ENCODE data around the gene RALGAPA2.

DNA sequence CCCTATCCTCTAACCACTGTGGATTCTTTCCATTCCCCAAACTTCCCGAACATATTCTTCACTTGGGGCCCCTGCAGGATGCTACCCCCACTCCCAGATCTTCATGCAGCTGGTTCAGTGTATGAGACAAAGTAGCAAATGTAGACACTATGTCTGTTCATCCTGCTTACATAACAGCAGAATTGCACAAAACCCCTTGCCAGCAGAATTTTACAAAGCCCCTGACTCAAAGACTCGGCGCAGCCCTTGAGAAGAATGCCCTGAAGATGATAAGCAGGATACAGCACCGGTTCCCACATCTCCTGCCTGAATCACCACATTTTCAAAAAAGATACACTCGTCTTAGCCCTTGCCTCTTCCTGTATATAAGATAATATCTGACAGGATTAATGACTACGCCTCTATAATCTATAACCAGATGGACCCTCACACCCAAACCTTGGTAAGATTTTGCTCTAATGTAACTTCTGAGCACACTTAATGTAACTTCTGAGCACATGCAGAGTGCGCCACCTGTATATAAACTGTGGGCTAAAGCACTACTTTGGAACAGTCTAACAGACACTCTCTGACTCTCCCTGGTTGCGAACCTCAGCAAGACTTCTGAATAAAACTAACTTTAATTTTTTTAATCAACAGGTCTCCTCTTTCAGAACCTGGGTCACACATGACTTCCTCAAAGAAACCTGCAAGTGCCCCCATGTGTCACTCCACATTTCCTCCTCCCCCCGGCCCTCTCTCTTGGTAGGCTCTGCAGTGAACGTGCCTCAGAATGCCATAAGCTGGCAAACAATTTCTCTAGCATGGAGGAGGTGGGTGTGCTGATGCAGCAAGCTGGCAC, 28.7 kb downstream of the RALGAPA2 start:
- TF ChIP-seq EZH2 (IDR thresholded peaks at IDR 0.05; ENCODE audit: low read depth, unreplicated experiment): no peak
- TF ChIP-seq, protein P1, sequence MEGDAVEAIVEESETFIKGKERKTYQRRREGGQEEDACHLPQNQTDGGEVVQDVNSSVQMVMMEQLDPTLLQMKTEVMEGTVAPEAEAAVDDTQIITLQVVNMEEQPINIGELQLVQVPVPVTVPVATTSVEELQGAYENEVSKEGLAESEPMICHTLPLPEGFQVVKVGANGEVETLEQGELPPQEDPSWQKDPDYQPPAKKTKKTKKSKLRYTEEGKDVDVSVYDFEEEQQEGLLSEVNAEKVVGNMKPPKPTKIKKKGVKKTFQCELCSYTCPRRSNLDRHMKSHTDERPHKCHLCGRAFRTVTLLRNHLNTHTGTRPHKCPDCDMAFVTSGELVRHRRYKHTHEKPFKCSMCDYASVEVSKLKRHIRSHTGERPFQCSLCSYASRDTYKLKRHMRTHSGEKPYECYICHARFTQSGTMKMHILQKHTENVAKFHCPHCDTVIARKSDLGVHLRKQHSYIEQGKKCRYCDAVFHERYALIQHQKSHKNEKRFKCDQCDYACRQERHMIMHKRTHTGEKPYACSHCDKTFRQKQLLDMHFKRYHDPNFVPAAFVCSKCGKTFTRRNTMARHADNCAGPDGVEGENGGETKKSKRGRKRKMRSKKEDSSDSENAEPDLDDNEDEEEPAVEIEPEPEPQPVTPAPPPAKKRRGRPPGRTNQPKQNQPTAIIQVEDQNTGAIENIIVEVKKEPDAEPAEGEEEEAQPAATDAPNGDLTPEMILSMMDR (conservative IDR thresholded peaks at IDR 0.05; ENCODE audit: low read depth in 2 of 2): no peak
- no peak for TF ChIP-seq JUNB (IDR thresholded peaks at IDR 0.05; ENCODE audit: unreplicated experiment)
- TF ChIP-seq, protein P2, sequence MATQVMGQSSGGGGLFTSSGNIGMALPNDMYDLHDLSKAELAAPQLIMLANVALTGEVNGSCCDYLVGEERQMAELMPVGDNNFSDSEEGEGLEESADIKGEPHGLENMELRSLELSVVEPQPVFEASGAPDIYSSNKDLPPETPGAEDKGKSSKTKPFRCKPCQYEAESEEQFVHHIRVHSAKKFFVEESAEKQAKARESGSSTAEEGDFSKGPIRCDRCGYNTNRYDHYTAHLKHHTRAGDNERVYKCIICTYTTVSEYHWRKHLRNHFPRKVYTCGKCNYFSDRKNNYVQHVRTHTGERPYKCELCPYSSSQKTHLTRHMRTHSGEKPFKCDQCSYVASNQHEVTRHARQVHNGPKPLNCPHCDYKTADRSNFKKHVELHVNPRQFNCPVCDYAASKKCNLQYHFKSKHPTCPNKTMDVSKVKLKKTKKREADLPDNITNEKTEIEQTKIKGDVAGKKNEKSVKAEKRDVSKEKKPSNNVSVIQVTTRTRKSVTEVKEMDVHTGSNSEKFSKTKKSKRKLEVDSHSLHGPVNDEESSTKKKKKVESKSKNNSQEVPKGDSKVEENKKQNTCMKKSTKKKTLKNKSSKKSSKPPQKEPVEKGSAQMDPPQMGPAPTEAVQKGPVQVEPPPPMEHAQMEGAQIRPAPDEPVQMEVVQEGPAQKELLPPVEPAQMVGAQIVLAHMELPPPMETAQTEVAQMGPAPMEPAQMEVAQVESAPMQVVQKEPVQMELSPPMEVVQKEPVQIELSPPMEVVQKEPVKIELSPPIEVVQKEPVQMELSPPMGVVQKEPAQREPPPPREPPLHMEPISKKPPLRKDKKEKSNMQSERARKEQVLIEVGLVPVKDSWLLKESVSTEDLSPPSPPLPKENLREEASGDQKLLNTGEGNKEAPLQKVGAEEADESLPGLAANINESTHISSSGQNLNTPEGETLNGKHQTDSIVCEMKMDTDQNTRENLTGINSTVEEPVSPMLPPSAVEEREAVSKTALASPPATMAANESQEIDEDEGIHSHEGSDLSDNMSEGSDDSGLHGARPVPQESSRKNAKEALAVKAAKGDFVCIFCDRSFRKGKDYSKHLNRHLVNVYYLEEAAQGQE (IDR thresholded peaks at IDR 0.05; ENCODE audit: unreplicated experiment): no peak
- no peak for TF ChIP-seq ZNF331 (CRISPR knock-in tag; IDR thresholded peaks at IDR 0.05; ENCODE audit: low read depth)
- TF ChIP-seq POLR2AphosphoS5 (IDR thresholded peaks at IDR 0.05; ENCODE audit: low read depth): no peak
- no peak for TF ChIP-seq EZH2phosphoT487 (IDR thresholded peaks at IDR 0.05; ENCODE audit: unreplicated experiment)
- no peak for TF ChIP-seq ZNF114 (CRISPR knock-in tag; IDR thresholded peaks at IDR 0.05)
- TF ChIP-seq CREB1 (CRISPR knock-in tag; IDR thresholded peaks at IDR 0.05; ENCODE audit: low read depth): no peak
- TF ChIP-seq NANOG (IDR thresholded peaks at IDR 0.05; ENCODE audit: borderline replicate concordance): no peak
- TF ChIP-seq STAT1 (IDR thresholded peaks at IDR 0.05; ENCODE audit: unreplicated experiment): no peak
- TF ChIP-seq, protein P3, sequence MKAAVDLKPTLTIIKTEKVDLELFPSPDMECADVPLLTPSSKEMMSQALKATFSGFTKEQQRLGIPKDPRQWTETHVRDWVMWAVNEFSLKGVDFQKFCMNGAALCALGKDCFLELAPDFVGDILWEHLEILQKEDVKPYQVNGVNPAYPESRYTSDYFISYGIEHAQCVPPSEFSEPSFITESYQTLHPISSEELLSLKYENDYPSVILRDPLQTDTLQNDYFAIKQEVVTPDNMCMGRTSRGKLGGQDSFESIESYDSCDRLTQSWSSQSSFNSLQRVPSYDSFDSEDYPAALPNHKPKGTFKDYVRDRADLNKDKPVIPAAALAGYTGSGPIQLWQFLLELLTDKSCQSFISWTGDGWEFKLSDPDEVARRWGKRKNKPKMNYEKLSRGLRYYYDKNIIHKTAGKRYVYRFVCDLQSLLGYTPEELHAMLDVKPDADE (IDR thresholded peaks at IDR 0.05): no peak
